HepG2 (cell line): ENCODE measurements around the gene STN1. TPM values are rescaled to one million over a fixed set of nuclear protein-coding genes. Genes with fewer than 3 reads are reported as not detected.

ENCODE experiments used
- ATAC-seq: fragments of 200-7000 bp; cut with Tn5 transposase; 3 replicates; pipeline ENCODE4 v1.9.1; 2020; ENCODE audit warnings: mild to moderate bottlenecking, moderate library complexity
- BruUV-seq: library from RNA; stranded (reverse); fragments of 400-500 nt; replicated peaks from 2 replicates; lab custom pipeline; 2021; lab: Mats Ljungman, UMichigan
- CTCF ChIA-PET: fragments of 300-600 bp; formaldehyde crosslinking; extraction: SDS; loops from one replicate; lab custom pipeline; 2021; ENCODE audit warnings: low total read pairs, inconsistent platforms, low intra/inter-chr PET ratio; lab: Yijun Ruan, JAX
- POLR2A ChIA-PET: fragments of 350-600 bp; sonication (Branson Sonifier 250); formaldehyde crosslinking; loops from one replicate; lab custom pipeline; 2020; ENCODE audit warnings: antibody characterized with exemption, inconsistent platforms; lab: Yijun Ruan, JAX
- DNase-seq: peaks from one replicate; pipeline ENCODE4 v3.0.0-alpha.2; 2015; ENCODE audit warnings: low spot score
- FAIRE-seq: peaks from 3 replicates; lab custom pipeline; 2011; peaks lifted over from hg19 to GRCh38; lab: Jason Lieb, UNC
- H2AFZ ChIP-seq: one replicate; pipeline ENCODE4 v1.6.1; 2011; ENCODE audit warnings: low read length, inconsistent platforms
- H3K27ac ChIP-seq: fragments of 300-600 bp; 3 replicates; pipeline ENCODE4 v1.8.0; 2011; ENCODE audit warnings: mixed run types, mild to moderate bottlenecking, mixed read lengths, low read length, inconsistent platforms; ENCODE audit not compliant: insufficient read depth; ENCODE audit errors: extremely low read length
- H3K27me3 ChIP-seq, 2 experiments: fragments of 200-600 bp in 1 of 2; 2 replicates in 1 of 2; 3 replicates in 1 of 2; pipeline versions ENCODE4 v1.6.0 to v1.8.0; 2011; ENCODE audit warnings: low read length in 2 of 2, mild to moderate bottlenecking in 2 of 2, moderate library complexity in 2 of 2, inconsistent platforms in 1 of 2; ENCODE audit not compliant: insufficient read depth in 2 of 2, control insufficient read depth in 1 of 2
- H3K36me3 ChIP-seq, 2 experiments: fragments of 200-600 bp in 1 of 2; replicated peaks in 1 of 2; 2 replicates in 1 of 2; 3 replicates in 1 of 2; pipeline versions ENCODE4 v1.5.1 to v1.8.0; 2011; ENCODE audit warnings: low read length in 2 of 2, inconsistent platforms in 1 of 2; ENCODE audit not compliant: insufficient read depth in 2 of 2, control insufficient read depth in 1 of 2
- H3K4me1 ChIP-seq: 2 replicates; pipeline ENCODE4 v1.5.1; 2012; ENCODE audit warnings: low read length, inconsistent platforms; ENCODE audit not compliant: insufficient read depth
- H3K4me2 ChIP-seq: 2 replicates; pipeline ENCODE4 v1.6.0; 2011; ENCODE audit warnings: low read depth, low read length, inconsistent platforms
- H3K4me3 ChIP-seq, 3 experiments: fragments of 200-600 bp in 1 of 3; sonication (generic), shearing (Covaris generic) in 1 of 3; replicated peaks in 1 of 3; 2 replicates each; pipeline ENCODE4 v1.5.1; 2011 to 2016; ENCODE audit warnings: low read length in 3 of 3, inconsistent platforms in 2 of 3, low read depth in 2 of 3, mild to moderate bottlenecking in 2 of 3, control low read depth in 1 of 3, mixed read lengths in 1 of 3; ENCODE audit not compliant: insufficient read depth in 1 of 3
- H3K79me2 ChIP-seq: one replicate; pipeline ENCODE4 v1.6.1; 2011; ENCODE audit warnings: low read length, inconsistent platforms; ENCODE audit not compliant: insufficient read depth
- H3K9ac ChIP-seq: 2 replicates; pipeline ENCODE4 v1.6.0; 2011; ENCODE audit warnings: mild to moderate bottlenecking, low read depth, low read length, inconsistent platforms; ENCODE audit not compliant: insufficient read depth
- H3K9me3 ChIP-seq: 2 replicates; pipeline ENCODE4 v1.5.1; 2012; ENCODE audit warnings: mild to moderate bottlenecking, low read length
- H4K20me1 ChIP-seq: 2 replicates; pipeline ENCODE4 v1.6.0; 2011; ENCODE audit warnings: inconsistent platforms, mild to moderate bottlenecking, low read length, moderate library complexity; ENCODE audit not compliant: insufficient read depth
- ATF4 ChIP-seq, 2 experiments: fragments of 450-650 bp in 1 of 2; sonication (generic) in 1 of 2; formaldehyde crosslinking; IDR thresholded peaks; 2 replicates each; pipeline versions ENCODE4 v1.5.0 to v1.8.0; 2020 to 2022; ENCODE audit warnings: mild to moderate bottlenecking in 1 of 2, missing genetic modification reagents in 1 of 2
- HNF1B ChIP-seq: sonication (generic); formaldehyde crosslinking; IDR thresholded peaks from 2 replicates; pipeline ENCODE4 v1.5.1; 2020; ENCODE audit warnings: mild to moderate bottlenecking, moderate library complexity, missing genetic modification reagents
- ZBTB4 ChIP-seq: sonication (generic); formaldehyde crosslinking; IDR thresholded peaks from 2 replicates; pipeline ENCODE4 v1.4.0; 2020; ENCODE audit warnings: missing genetic modification reagents, mild to moderate bottlenecking, borderline replicate concordance
- ZC3H13 ChIP-seq: sonication (generic); formaldehyde crosslinking; IDR thresholded peaks from 2 replicates; pipeline ENCODE4 v1.8.1; 2023; ENCODE audit warnings: mild to moderate bottlenecking, missing genetic modification reagents, moderate library complexity
- ZFP91 ChIP-seq: sonication (generic); formaldehyde crosslinking; IDR thresholded peaks from 2 replicates; pipeline ENCODE4 v1.9.0; 2022; ENCODE audit warnings: missing genetic modification reagents, mild to moderate bottlenecking, borderline replicate concordance
- ZHX1 ChIP-seq: sonication (generic); formaldehyde crosslinking; IDR thresholded peaks from 2 replicates; pipeline ENCODE4 v1.8.1; 2022; ENCODE audit warnings: low read depth, mild to moderate bottlenecking, missing genetic modification reagents
- ZNF232 ChIP-seq: sonication (generic); formaldehyde crosslinking; IDR thresholded peaks from 2 replicates; pipeline ENCODE4 v1.4.0; 2020; ENCODE audit warnings: missing genetic modification reagents, borderline replicate concordance
- ZNF674 ChIP-seq: sonication (generic); formaldehyde crosslinking; IDR thresholded peaks from 2 replicates; pipeline ENCODE4 v1.5.0; 2020; ENCODE audit warnings: low read depth, mild to moderate bottlenecking, missing genetic modification reagents
- WGBS: methylation state at CpG from one replicate; pipeline ENCODE4 v1.1.6; 2017; ENCODE audit warnings: low lambda C conversion rate; 5-methylcytosine and 5-hydroxymethylcytosine counted together
- in situ Hi-C: cut with HindIII; loops from 2 replicates; pipeline ENCODE4 v1.10.0; 2017; ENCODE audit warnings: low pct_unique_long_range_greater_than_20kb; ENCODE audit not compliant: extremely low pct_ligation_motif_present
- intact Hi-C: fragments of 100-400 bp; cut with micrococcal nuclease; formaldehyde crosslinking; loops from one replicate; pipeline ENCODE4 v1.10.0; 2022; ENCODE audit not compliant: unreplicated experiment
- polyA plus RNA-seq, 8 experiments: library from polyadenylated mRNA; depleted of rRNA in 3 of 8; stranded (reverse) in 7 of 8; unstranded in 1 of 8; fragments of >200 nt; fragmentation: Illumina TruSeq in 4 of 8; extraction: Trizol in 4 of 8; gene quantifications; 2 replicates each; pipeline versions ENCODE4 v1.2.1 to v1.2.3, GENCODE V29; 2011 to 2016; ENCODE audit warnings: low read depth in 4 of 8, missing spikeins in 1 of 8, mixed read lengths in 1 of 8; ENCODE audit not compliant: insufficient read depth in 1 of 8
- total RNA-seq, 5 experiments: library from RNA; depleted of rRNA; stranded (reverse); fragments of >200 nt; fragmentation: Illumina TruSeq; extraction: Trizol; gene quantifications; 2 replicates each; pipeline ENCODE4 v1.2.3, GENCODE V29; 2016; ENCODE audit warnings: low read depth in 1 of 5

Gene STN1
- total and polyA plus RNA-seq, 2 of the 13 experiments (the other 11 are each of a cell fraction or from before 2014, with no cell fraction given): 17.6 to 22.7 TPM

GRCh38 chr10:103854686-103855391 lies 63.1 kb downstream of the STN1 start:
- ChIA-PET CTCF (interaction anchor here (1.5 kb wide), 1 partner anchor 141 kb away, joined by 5 read pairs; no protein-coding TSS in a partner anchor), POLR2A (interaction anchor here (0.9 to 6.8 kb wide), 16 partner anchors 11 to 196 kb away, joined by 3 to 107 read pairs (median 6); no protein-coding TSS in a partner anchor)
- no peak for DNase-seq
- H2AFZ ChIP-seq: no peak overlapping the region
- peaks cover 73% of the 10 kb centered on the region for H3K4me1 ChIP-seq
- WGBS: 2% methylated on average over 18 of the region's 53 CpGs
- no TSS peak for BruUV-seq
- H3K79me2 ChIP-seq: peaks cover 51% of the 10 kb centered on the region
- no peaks in the 10 kb centered on the region; a peak in 1 of 5 replicates for H3K27me3 ChIP-seq
- intact Hi-C loops: loop anchor here (1.0 to 5.0 kb wide), 4 partner anchors 38 to 96 kb away; no protein-coding TSS in a partner anchor
- peak overlapping the region; percentile 68 for H3K27ac ChIP-seq
- H3K4me3 ChIP-seq: peak overlapping the region; percentile 87 to 93 (median 92)
- H3K9ac ChIP-seq: peak overlapping the region; percentile 74
- peak overlapping the region; percentile 94 for H3K4me2 ChIP-seq
- peak; percentile 17 for ATAC-seq
- H4K20me1 ChIP-seq: peaks cover 24% of the 10 kb centered on the region
- FAIRE-seq: no peak
- peaks cover 8 to 27% of the 10 kb centered on the region in 2 experiments for H3K36me3 ChIP-seq
- in situ Hi-C loops: loop anchor here (5.0 kb wide), 2 partner anchors 63 to 143 kb away; no protein-coding TSS in a partner anchor
- H3K9me3 ChIP-seq: no peaks in the 10 kb centered on the region
- no peak for TF ChIP-seq ATF4 (CRISPR knock-in tag; IDR thresholded peaks at IDR 0.05)
- no peak for TF ChIP-seq ZFP91 (CRISPR knock-in tag)
- TF ChIP-seq ZNF674 (CRISPR knock-in tag): no peak
- TF ChIP-seq ZHX1 (CRISPR knock-in tag): no peak
- TF ChIP-seq HNF1B: no peak
- no peak for TF ChIP-seq ZNF232 (CRISPR knock-in tag)
- 0 out of 2 replicates have a peak, but pooled peaks have one; percentile 34 for TF ChIP-seq ZC3H13
- TF ChIP-seq ZBTB4 (CRISPR knock-in tag): peak; percentile 75; the same call in 1 of the 2 replicates
